ENCODE measurements around the gene TDP1. TPM values are rescaled to one million over a fixed set of nuclear protein-coding genes. Genes with fewer than 3 reads are reported as not detected.

The TDP1 gene
- total and polyA plus RNA-seq, 7 donors = 1.7 to 13.1 (median 4.4) TPM

DNA sequence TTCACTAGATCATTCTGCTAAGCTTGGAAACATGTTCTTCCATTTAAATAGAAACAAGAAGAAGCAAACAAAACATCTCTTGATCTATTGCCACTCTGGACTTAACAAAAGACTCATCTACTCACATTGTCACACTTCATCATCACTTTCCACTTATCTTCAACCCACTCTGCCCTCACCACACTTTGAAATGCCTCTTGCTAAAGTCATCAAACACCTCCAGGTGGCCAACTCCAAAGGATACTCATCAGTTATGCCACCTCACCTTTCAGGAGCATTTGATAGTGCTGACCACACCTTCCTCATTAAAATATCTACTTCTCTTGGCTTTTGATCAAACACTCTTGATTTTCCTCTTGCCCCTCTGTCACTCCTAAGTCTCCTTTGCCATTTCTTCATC is 8.4 kb upstream of the TDP1 start:
- H3K36me3 ChIP-seq (ENCODE audit: insufficient read depth in 1 of 2, low read depth in 1 of 2) = peaks cover 0 to 12% of the 10 kb centered on the region in 2 donors
- TF ChIP-seq, protein P1, sequence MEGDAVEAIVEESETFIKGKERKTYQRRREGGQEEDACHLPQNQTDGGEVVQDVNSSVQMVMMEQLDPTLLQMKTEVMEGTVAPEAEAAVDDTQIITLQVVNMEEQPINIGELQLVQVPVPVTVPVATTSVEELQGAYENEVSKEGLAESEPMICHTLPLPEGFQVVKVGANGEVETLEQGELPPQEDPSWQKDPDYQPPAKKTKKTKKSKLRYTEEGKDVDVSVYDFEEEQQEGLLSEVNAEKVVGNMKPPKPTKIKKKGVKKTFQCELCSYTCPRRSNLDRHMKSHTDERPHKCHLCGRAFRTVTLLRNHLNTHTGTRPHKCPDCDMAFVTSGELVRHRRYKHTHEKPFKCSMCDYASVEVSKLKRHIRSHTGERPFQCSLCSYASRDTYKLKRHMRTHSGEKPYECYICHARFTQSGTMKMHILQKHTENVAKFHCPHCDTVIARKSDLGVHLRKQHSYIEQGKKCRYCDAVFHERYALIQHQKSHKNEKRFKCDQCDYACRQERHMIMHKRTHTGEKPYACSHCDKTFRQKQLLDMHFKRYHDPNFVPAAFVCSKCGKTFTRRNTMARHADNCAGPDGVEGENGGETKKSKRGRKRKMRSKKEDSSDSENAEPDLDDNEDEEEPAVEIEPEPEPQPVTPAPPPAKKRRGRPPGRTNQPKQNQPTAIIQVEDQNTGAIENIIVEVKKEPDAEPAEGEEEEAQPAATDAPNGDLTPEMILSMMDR (IDR thresholded peaks at IDR 0.05) = no peak
- DNase-seq = no peak
- intact Hi-C loops (cut with DNase I) = no loop called here
- no peaks in the 10 kb centered on the region for H3K27me3 ChIP-seq (ENCODE audit: insufficient read depth in 3 of 3, low read length in 2 of 3)
- H3K4me1 ChIP-seq = no peaks in the 10 kb centered on the region
- H3K9me3 ChIP-seq = no peaks in the 10 kb centered on the region
- no peak overlapping the region for H3K4me3 ChIP-seq
- H3K27ac ChIP-seq = no peak overlapping the region
- no peak for ATAC-seq

DNA sequence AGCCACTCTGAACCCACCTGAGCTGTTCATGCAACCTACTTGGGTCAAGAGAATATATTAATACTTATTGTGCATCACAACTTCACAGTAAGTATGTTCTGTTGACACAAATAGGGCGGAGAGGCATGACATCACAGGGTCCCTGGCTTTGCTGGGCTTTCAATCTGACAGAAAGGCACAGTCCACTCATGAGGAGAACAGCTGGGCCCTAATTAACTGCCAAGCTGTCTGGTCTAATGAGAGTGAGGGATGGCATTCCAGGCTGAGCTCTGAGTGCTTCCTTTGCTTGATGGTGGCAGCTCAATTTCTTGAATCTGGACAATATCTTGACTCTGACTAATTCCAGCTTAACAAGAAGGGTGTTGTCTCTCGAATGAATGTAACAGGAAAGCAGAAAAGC is 3.2 kb upstream of the TDP1 start:
- H3K9me3 ChIP-seq = no peaks in the 10 kb centered on the region
- no peak for DNase-seq
- intact Hi-C loops (cut with DNase I) = loop anchor here in 1 of 2 donors (10.0 kb wide), 1 partner anchor 1398 kb away; the partner anchor contains the start of gene PTPN21
- H3K27me3 ChIP-seq (ENCODE audit: insufficient read depth in 3 of 3, low read length in 2 of 3) = no peaks in the 10 kb centered on the region
- TF ChIP-seq, protein P1 (IDR thresholded peaks at IDR 0.05) = no peak
- no peak overlapping the region for H3K4me3 ChIP-seq
- H3K4me1 ChIP-seq = peaks cover 14% of the 10 kb centered on the region
- H3K36me3 ChIP-seq (ENCODE audit: insufficient read depth in 1 of 2, low read depth in 1 of 2) = peaks cover 0 to 12% of the 10 kb centered on the region in 2 donors
- ATAC-seq = no peak
- no peak overlapping the region for H3K27ac ChIP-seq
- 71 to 74% (median 73%) methylated on average over 2 of the region's 2 CpGs for WGBS, 3 donors

DNA sequence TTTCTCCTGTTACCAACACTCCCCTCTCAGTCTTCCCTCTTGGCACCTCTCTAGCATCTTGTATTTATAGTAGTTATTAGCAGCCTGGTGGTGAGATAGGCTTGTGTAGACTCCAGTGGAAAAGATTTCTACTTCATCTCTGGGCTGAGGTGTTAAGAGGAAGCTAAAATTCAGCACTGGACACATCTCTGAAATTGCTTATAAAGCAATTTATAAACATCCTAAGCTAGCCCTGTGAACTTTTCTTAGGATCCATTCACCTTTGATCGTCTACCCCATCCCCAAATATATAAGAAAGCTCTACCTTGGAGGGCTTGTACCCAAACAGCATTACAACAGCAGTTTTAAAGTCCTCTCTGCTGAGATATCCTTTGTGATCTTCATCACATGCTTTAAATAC is 2.1 kb upstream of the TDP1 start:
- peak overlapping the region; percentile 91 for H3K4me3 ChIP-seq
- TF ChIP-seq, protein P1 (IDR thresholded peaks at IDR 0.05) = no peak
- intact Hi-C loops (cut with DNase I) = loop anchor here in 1 of 2 donors (10.0 kb wide), 1 partner anchor 1399 kb away; the partner anchor contains the start of gene PTPN21

DNA sequence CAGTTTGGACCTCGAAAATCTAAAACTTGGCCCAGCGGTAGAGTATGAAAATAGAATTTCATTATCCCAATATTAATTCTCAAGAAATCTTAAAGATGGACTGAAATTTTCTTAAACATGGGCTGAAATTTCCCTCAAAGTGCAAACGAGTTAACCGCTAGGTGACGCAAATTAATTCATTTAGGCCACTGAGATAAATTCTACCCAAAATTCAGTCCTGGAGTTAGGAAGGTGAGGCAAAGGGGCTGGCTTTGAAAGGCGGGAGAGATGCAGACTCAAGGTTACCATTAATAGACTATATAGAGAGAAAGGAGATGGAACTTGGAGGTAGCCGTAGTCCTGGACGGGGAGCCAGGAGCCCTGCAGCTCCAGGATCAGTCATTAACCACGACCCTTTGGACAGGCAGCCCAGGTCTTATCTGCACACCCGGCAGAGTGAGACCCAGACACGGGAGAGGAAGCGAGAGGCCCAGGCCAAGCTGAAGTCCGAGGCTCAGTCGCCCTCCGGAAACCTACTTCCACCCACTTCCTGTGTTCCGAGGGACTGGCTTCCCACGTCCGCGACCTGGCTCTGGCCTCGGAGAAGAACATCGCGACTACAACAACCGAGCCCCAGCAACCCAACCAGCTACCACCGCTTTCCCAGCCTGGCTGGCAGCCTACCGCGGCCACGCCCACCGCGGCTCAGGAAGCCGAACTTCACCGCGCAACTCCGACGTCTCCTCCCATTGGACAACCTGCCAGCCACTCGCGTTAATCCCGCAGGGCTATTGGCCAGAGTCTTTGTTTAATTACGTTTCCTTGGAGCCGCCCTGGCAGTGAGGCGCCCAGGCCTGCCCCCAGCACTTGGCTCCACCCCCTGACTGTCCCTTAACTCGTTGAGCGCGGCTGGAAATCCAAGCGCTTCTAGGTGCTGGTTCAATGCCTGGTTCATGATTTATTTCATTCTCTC is 1.4 kb upstream of the TDP1 start, which contains the start of gene EFCAB11:
Gene EFCAB11, minus strand, starts transcription at position 661 of the 952 bp plus-strand sequence. Its CDS starts 70 bp downstream, at position 591.
- Histone ChIP-seq H3K9me3 (no peaks in the 10 kb centered on the region), H3K27ac (peak within 1 kb of the TSS; percentile 95), H3K27me3 (ENCODE audit: insufficient read depth in 3 of 3, low read length in 2 of 3) (no peaks in the 10 kb centered on the region), H3K36me3 (ENCODE audit: insufficient read depth in 1 of 2, low read depth in 1 of 2) (peaks cover 0 to 21% of the 10 kb centered on the region in 2 donors), H3K4me1 (peaks cover 20% of the 10 kb centered on the region), H3K4me3 (peak within 1 kb of the TSS; percentile 91)
- ATAC-seq (peak; percentile 89 to 94 (median 94)), DNase-seq (peak; percentile 96 to 98)
- TF ChIP-seq, protein P1 (IDR thresholded peaks at IDR 0.05) = no peak
- 2 to 3% (median 3%) methylated on average over 38 to 44 of the region's 44 CpGs for WGBS, 3 donors
- intact Hi-C loops (cut with DNase I) = loop anchor here in 1 of 2 donors (10.0 kb wide), 1 partner anchor 1400 kb away; the partner anchor contains the start of gene PTPN21

More for the DNA sequence above, 2.1 kb upstream of the TDP1 start:
- H3K9me3 ChIP-seq = no peaks in the 10 kb centered on the region
- no peaks in the 10 kb centered on the region for H3K27me3 ChIP-seq (ENCODE audit: insufficient read depth in 3 of 3, low read length in 2 of 3)
- no peak overlapping the region for H3K27ac ChIP-seq
- 50 to 59% (median 53%) methylated on average over 1 of the region's 1 CpG for WGBS, 3 donors
- H3K36me3 ChIP-seq (ENCODE audit: insufficient read depth in 1 of 2, low read depth in 1 of 2) = peaks cover 0 to 16% of the 10 kb centered on the region in 2 donors
- no peak for DNase-seq
- peaks cover 20% of the 10 kb centered on the region for H3K4me1 ChIP-seq
- ATAC-seq = no peak
